GM23248 (cell line): ENCODE data around the gene CAMLG. TPM values are rescaled to one million over a fixed set of nuclear protein-coding genes. Genes with fewer than 3 reads are reported as not detected.

Experiments
- DNase-seq: peaks from one replicate; pipeline ENCODE4 v3.0.0-alpha.2; 2015
- H2AFZ ChIP-seq: fragments of 200-600 bp; sonication (generic); 2 replicates; pipeline ENCODE4 v1.6.1; 2016; ENCODE audit warnings: antibody characterized with exemption
- H3F3A ChIP-seq: fragments of 200-600 bp; sonication (generic); 2 replicates; pipeline ENCODE4 v1.6.1; 2016; ENCODE audit warnings: mild to moderate bottlenecking, antibody characterized with exemption, mixed run types; ENCODE audit not compliant: insufficient read depth
- H3K27ac ChIP-seq: fragments of 200-600 bp; sonication (generic); 2 replicates; pipeline ENCODE4 v1.5.1; 2016; ENCODE audit warnings: mild to moderate bottlenecking
- H3K27me3 ChIP-seq: fragments of 200-600 bp; sonication (generic); replicated peaks from 2 replicates; pipeline ENCODE4 v1.6.1; 2016; ENCODE audit warnings: mild to moderate bottlenecking; ENCODE audit not compliant: insufficient read depth
- H3K36me3 ChIP-seq: fragments of 200-600 bp; sonication (generic); 2 replicates; pipeline ENCODE4 v1.6.1; 2016; ENCODE audit warnings: low read depth, mild to moderate bottlenecking
- H3K4me1 ChIP-seq: fragments of 200-600 bp; sonication (generic); 2 replicates; pipeline ENCODE4 v1.6.1; 2016; ENCODE audit warnings: mild to moderate bottlenecking; ENCODE audit not compliant: insufficient read depth
- H3K4me2 ChIP-seq: fragments of 200-600 bp; sonication (generic); one replicate; pipeline ENCODE4 v1.6.1; 2016; ENCODE audit warnings: mild to moderate bottlenecking; ENCODE audit not compliant: unreplicated experiment
- H3K4me3 ChIP-seq: fragments of 200-600 bp; sonication (generic); 2 replicates; pipeline ENCODE4 v1.5.1; 2016; ENCODE audit warnings: mild to moderate bottlenecking
- H3K79me2 ChIP-seq: fragments of 200-600 bp; sonication (generic); 2 replicates; pipeline ENCODE4 v1.6.1; 2016; ENCODE audit warnings: mild to moderate bottlenecking; ENCODE audit not compliant: insufficient read depth
- H3K9ac ChIP-seq: fragments of 200-600 bp; sonication (generic); 2 replicates; pipeline ENCODE4 v1.6.1; 2016; ENCODE audit warnings: mild to moderate bottlenecking
- H3K9me2 ChIP-seq: fragments of 200-600 bp; sonication (generic); 2 replicates; pipeline ENCODE4 v1.6.1; 2016; ENCODE audit warnings: mixed run types, mild to moderate bottlenecking, moderate library complexity; ENCODE audit not compliant: insufficient read depth
- H3K9me3 ChIP-seq: fragments of 200-600 bp; sonication (generic); one replicate; pipeline ENCODE4 v1.6.1; 2017; ENCODE audit warnings: low read depth
- H4K20me1 ChIP-seq: fragments of 200-600 bp; sonication (generic); 2 replicates; pipeline ENCODE4 v1.6.0; 2016; ENCODE audit not compliant: insufficient read depth
- EZH2 ChIP-seq: fragments of 200-600 bp; sonication (generic); IDR thresholded peaks from 2 replicates; pipeline ENCODE4 v1.6.1; 2018; ENCODE audit warnings: antibody characterized with exemption, mild to moderate bottlenecking; ENCODE audit not compliant: insufficient read depth, poor library complexity, severe bottlenecking
- EZH2phosphoT487 ChIP-seq: fragments of 200-600 bp; sonication (generic); IDR thresholded peaks from 2 replicates; pipeline ENCODE4 v1.6.1; 2018; ENCODE audit warnings: antibody characterized with exemption, moderate library complexity, mild to moderate bottlenecking, low read depth; ENCODE audit not compliant: insufficient read depth
- WGBS, 2 experiments: methylation state at CpG; one replicate each; pipeline ENCODE4 v1.1.6; 2015 to 2017; ENCODE audit warnings: low lambda C conversion rate in 2 of 2, low coverage in 1 of 2; ENCODE audit errors: missing lambda C conversion rate in 2 of 2; 5-methylcytosine and 5-hydroxymethylcytosine counted together
- in situ Hi-C: fragments of 300-500 bp; cut with MboI; formaldehyde crosslinking; loops from 2 replicates; pipeline ENCODE4 v1.15.0; 2020
- polyA plus RNA-seq: library from polyadenylated mRNA; unstranded; fragments of >200 nt; fragmentation: Nextera tagmentation; extraction: Ambion mirVana; gene quantifications from 2 replicates; pipeline ENCODE4 v1.2.1, GENCODE V29; 2016
- total RNA-seq: library from RNA; depleted of rRNA; stranded (reverse); fragments of >200 nt; shearing (Covaris generic); gene quantifications from 2 replicates; pipeline ENCODE4 v1.2.3, GENCODE V29; 2014

The CAMLG gene
- total and polyA plus RNA-seq, 2 experiments from 2014 or later = 35.3 to 45.0 TPM

DNA sequence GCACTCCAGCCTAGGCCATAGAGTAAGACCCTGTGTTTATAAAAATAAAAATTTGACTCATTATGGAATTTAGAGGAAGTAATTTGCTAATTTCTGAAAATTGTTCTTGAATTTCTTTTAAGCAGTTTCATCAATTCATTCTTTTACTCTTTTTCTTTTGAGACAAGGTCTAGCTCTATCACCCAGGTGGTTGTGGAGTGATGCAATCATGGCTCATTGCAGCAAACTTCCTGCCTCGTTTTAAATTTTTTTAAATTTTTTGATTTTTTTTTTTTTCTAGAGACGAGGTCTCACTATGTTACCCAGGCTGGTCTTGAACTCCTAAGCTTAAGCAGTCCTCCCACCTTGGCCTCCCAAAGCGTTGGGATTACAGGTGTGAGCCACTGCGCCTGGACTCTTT, 3.1 kb upstream of the CAMLG start:
- Histone ChIP-seq H3K9ac (no peak overlapping the region), H3K9me3 (no peaks in the 10 kb centered on the region), H2AFZ (no peak overlapping the region), H3K27ac (no peak overlapping the region), H3K4me2 (no peak overlapping the region), H3F3A (peaks cover 12% of the 10 kb centered on the region; the same call in 1 of the 2 replicates), H4K20me1 (no peaks in the 10 kb centered on the region), H3K79me2 (peaks cover 18% of the 10 kb centered on the region), H3K4me1 (peaks cover 9% of the 10 kb centered on the region), H3K36me3 (no peaks in the 10 kb centered on the region), H3K4me3 (no peak overlapping the region), H3K9me2 (no peaks in the 10 kb centered on the region), H3K27me3 (no peaks in the 10 kb centered on the region)
- TF ChIP-seq EZH2 (no peak), EZH2phosphoT487 (no peak)
- 54 to 56% methylated on average over 4 of the region's 4 CpGs for WGBS, 2 experiments
- in situ Hi-C loops = no loop called here
- DNase-seq = no peak

DNA sequence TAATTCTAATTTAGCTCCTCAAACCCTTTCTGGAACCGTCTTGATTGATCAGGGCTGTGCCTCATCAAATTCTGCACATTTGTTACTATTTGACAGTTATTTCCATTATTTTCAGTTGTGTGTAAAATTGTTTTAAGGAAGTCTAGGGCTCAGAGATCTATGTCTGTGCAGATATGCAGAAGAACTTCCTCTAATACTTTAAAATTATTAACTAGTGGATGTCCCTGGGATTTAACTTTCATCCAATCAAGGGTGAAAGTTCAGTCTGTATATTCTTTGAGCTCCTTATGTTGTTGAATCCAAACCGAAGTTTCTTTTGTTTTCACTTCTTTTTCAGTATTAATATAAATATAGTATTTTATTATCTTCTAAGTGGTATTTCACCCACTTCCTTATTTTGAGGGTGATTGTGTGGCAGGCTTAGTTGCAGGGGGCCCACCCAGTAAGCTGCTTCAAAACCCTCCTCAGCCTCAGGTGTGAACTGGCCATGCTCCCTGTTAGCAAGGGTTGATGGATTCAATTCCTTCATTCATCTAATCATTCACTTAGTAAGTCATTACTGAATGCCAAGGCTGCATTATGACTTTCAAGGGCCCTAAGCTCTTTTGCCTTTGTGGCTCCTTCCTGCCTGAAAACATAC, 2.1 kb upstream of the CAMLG start:
- no peaks in the 10 kb centered on the region for H3K27me3 ChIP-seq
- no peaks in the 10 kb centered on the region for H4K20me1 ChIP-seq
- H3K79me2 ChIP-seq = peaks cover 28% of the 10 kb centered on the region
- in situ Hi-C loops = no loop called here
- H3K4me3 ChIP-seq = no peak overlapping the region
- no peaks in the 10 kb centered on the region for H3K9me2 ChIP-seq
- no peak overlapping the region for H3K4me2 ChIP-seq
- H3K36me3 ChIP-seq = 0 out of 2 replicates have a peak, but pooled peaks cover 4% of the 10 kb centered on the region
- no peak overlapping the region for H2AFZ ChIP-seq
- DNase-seq = no peak
- no peak overlapping the region for H3K27ac ChIP-seq
- H3K9ac ChIP-seq = no peak overlapping the region
- peaks cover 7% of the 10 kb centered on the region; the same call in 1 of the 2 replicates for H3F3A ChIP-seq
- peaks cover 11% of the 10 kb centered on the region for H3K4me1 ChIP-seq
- no peak for TF ChIP-seq EZH2phosphoT487
- no peak for TF ChIP-seq EZH2
- 78 to 79% methylated on average over 2 of the region's 2 CpGs for WGBS, 2 experiments
- H3K9me3 ChIP-seq = no peaks in the 10 kb centered on the region

DNA sequence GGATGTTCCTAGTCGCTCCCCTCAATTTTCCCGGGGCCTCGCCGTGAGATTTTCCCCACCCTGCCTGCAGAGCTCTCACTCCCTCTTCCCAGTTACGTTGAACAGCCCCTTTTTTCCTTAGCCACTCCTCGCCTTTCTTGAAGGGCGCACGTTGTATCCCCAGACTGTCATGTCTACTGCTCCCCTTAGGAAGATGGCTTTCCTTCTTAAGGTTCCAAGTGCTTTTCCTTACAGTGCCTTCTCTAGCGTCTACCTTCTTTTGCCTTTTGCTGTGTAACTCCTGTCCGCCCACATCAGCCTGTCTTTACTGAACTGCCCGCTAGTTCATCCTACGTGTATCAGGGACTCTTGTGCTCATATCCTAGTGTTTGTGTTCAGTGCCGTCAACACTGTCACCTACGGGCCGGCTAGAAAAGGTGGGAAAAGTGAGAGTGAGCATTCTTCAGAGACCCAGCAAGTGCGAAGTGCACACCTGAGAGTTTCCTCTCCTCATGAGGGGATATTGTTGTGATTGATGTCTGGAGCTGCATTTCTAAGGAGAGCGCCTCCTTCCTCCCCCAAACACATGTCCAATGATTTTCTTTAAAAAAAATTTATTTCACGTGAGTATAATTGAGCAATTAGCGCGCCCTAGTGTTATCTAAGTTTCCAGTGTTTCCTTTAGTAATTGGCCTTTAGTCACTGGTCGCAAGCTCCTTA, 764 bp downstream of the CAMLG start:
- Histone ChIP-seq H3F3A (peaks cover 7% of the 10 kb centered on the region; the same call in 1 of the 2 replicates), H3K4me2 (peak overlapping the region; percentile 97), H3K9me2 (no peaks in the 10 kb centered on the region), H3K27ac (peak overlapping the region; percentile 97), H3K9me3 (no peaks in the 10 kb centered on the region), H3K79me2 (peaks cover 56% of the 10 kb centered on the region), H3K27me3 (no peaks in the 10 kb centered on the region), H4K20me1 (no peaks in the 10 kb centered on the region), H3K36me3 (peaks cover 20% of the 10 kb centered on the region), H3K9ac (peak overlapping the region; percentile 91), H2AFZ (peak overlapping the region; percentile 100), H3K4me3 (peak overlapping the region; percentile 95), H3K4me1 (peaks cover 11% of the 10 kb centered on the region)
- in situ Hi-C loops = no loop called here
- peak; percentile 79 for DNase-seq
- TF ChIP-seq EZH2phosphoT487 = no peak
- no peak for TF ChIP-seq EZH2
- 1 to 3% methylated on average over 21 of the region's 21 CpGs for WGBS, 2 experiments

DNA sequence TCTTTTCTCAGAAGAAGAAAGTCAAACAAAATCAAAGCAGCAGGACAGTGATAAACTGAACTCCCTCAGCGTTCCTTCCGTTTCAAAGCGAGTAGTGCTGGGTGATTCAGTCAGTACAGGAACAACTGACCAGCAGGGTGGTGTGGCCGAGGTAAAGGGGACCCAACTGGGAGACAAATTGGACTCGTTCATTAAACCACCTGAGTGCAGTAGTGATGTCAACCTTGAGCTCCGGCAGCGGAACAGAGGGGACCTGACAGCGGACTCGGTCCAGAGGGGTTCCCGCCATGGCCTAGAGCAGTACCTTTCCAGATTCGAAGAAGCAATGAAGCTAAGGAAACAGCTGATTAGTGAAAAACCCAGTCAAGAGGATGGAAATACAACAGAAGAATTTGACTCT, 2.7 kb downstream of the CAMLG start:
- Histone ChIP-seq H3K27ac (no peak overlapping the region), H3K9me2 (no peaks in the 10 kb centered on the region), H2AFZ (no peak overlapping the region), H4K20me1 (no peaks in the 10 kb centered on the region), H3K79me2 (peaks cover 64% of the 10 kb centered on the region), H3K4me2 (no peak overlapping the region), H3K27me3 (no peaks in the 10 kb centered on the region), H3K9ac (no peak overlapping the region), H3K9me3 (no peaks in the 10 kb centered on the region), H3K4me1 (peaks cover 11% of the 10 kb centered on the region), H3K4me3 (no peak overlapping the region), H3F3A (peaks cover 7% of the 10 kb centered on the region; the same call in 1 of the 2 replicates), H3K36me3 (peaks cover 20% of the 10 kb centered on the region)
- TF ChIP-seq EZH2 = no peak
- no peak for TF ChIP-seq EZH2phosphoT487
- in situ Hi-C loops = no loop called here
- WGBS, 2 experiments = 93 to 94% methylated on average over 11 of the region's 11 CpGs
- no peak for DNase-seq
